HG03060 (cell line): Measurements from ENCODE around the gene ENPP6.
A peak's percentile ranks its signal among the peaks of the same experiment; 100 is the strongest.

Experiments used
- ATAC-seq: cut with Tn5 transposase; IDR thresholded peaks from one replicate; pipeline ENCODE4 v1.9.1; 2021; ENCODE audit warnings: low read depth, moderate number of reproducible peaks; ENCODE audit not compliant: unreplicated experiment

ENPP6 gene

GRCh38 chr4:184192933-184193332 lies 24.7 kb downstream of the ENPP6 start:
- ATAC-seq: no peak

GRCh38 chr4:184191267-184191666 lies 26.4 kb downstream of the ENPP6 start:
- no peak for ATAC-seq

- no peak for ATAC-seq
These were observed 27.0 kb downstream of the ENPP6 start for GRCh38 chr4:184190711-184191110.

GRCh38 chr4:184189966-184190365 lies 27.7 kb downstream of the ENPP6 start:
- ATAC-seq: no peak

- no peak for ATAC-seq
These were observed 29.0 kb downstream of the ENPP6 start for GRCh38 chr4:184188443-184189400.

- ATAC-seq: no peak
These were observed 40.4 kb downstream of the ENPP6 start for GRCh38 chr4:184177271-184177670.

GRCh38 chr4:184174571-184175488 lies 42.8 kb downstream of the ENPP6 start:
- ATAC-seq: no peak

GRCh38 chr4:184171011-184171410 lies 46.7 kb downstream of the ENPP6 start:
- ATAC-seq: no peak

GRCh38 chr4:184169225-184169867 lies 48.3 kb downstream of the ENPP6 start:
- ATAC-seq: no peak

- peak; percentile 57 for ATAC-seq
These were observed 49.2 kb downstream of the ENPP6 start for GRCh38 chr4:184168406-184169019.

- no peak for ATAC-seq
These were observed 50.1 kb downstream of the ENPP6 start for GRCh38 chr4:184167576-184167975.

GRCh38 chr4:184166736-184167135 lies 50.9 kb downstream of the ENPP6 start:
- no peak for ATAC-seq

- ATAC-seq: no peak
These were observed 52.4 kb downstream of the ENPP6 start for GRCh38 chr4:184165291-184165690.

GRCh38 chr4:184163813-184164212 lies 53.9 kb downstream of the ENPP6 start:
- no peak for ATAC-seq

- no peak for ATAC-seq
These were observed 55.1 kb downstream of the ENPP6 start for GRCh38 chr4:184162596-184162995.

- ATAC-seq: no peak
These were observed 60.4 kb downstream of the ENPP6 start for GRCh38 chr4:184157322-184157721.

GRCh38 chr4:184156163-184156920 lies 61.3 kb downstream of the ENPP6 start:
- no peak for ATAC-seq

- ATAC-seq: no peak
These were observed 63.5 kb downstream of the ENPP6 start for GRCh38 chr4:184154199-184154598.

- no peak for ATAC-seq
These were observed 63.9 kb downstream of the ENPP6 start for GRCh38 chr4:184153781-184154180.
